HepG2 (cell line): ENCODE measurements around the gene TMEM38B. TPM values are rescaled to one million over a fixed set of nuclear protein-coding genes. Genes with fewer than 3 reads are reported as not detected.

Experiments
- ARID2 ChIP-seq: sonication (generic); formaldehyde crosslinking; IDR thresholded peaks from 2 replicates; pipeline ENCODE4 v1.8.1; 2022; ENCODE audit warnings: mild to moderate bottlenecking, missing genetic modification reagents, borderline replicate concordance
- ARNT2 ChIP-seq: sonication (generic); formaldehyde crosslinking; IDR thresholded peaks from 2 replicates; pipeline ENCODE4 v1.8.0; 2022; ENCODE audit warnings: mild to moderate bottlenecking, low read depth, missing genetic modification reagents, moderate library complexity
- CAMTA2 ChIP-seq: sonication (generic); formaldehyde crosslinking; IDR thresholded peaks from 2 replicates; pipeline ENCODE4 v1.4.0; 2020; ENCODE audit warnings: mild to moderate bottlenecking, missing genetic modification reagents, borderline replicate concordance
- GABPB1 ChIP-seq: IDR thresholded peaks from 2 replicates; pipeline ENCODE4 v1.6.1; 2016; ENCODE audit warnings: mild to moderate bottlenecking, missing genetic modification reagents, moderate library complexity, missing compliant biosample characterization
- NFKB2 ChIP-seq: sonication (generic); formaldehyde crosslinking; IDR thresholded peaks from 2 replicates; pipeline ENCODE4 v1.4.0; 2020; ENCODE audit warnings: missing genetic modification reagents, borderline replicate concordance
- REL ChIP-seq: sonication (generic); formaldehyde crosslinking; conservative IDR thresholded peaks from 2 replicates; pipeline ENCODE4 v1.8.0; 2022; ENCODE audit warnings: mild to moderate bottlenecking, missing genetic modification reagents, moderate library complexity
- RNF2 ChIP-seq: fragments of 450-650 bp; conservative IDR thresholded peaks from 2 replicates; pipeline ENCODE4 v1.6.1; 2016; ENCODE audit warnings: low read depth
- SAP130 ChIP-seq: IDR thresholded peaks from 2 replicates; pipeline ENCODE4 v1.6.1; 2016; ENCODE audit warnings: low read depth
- TSC22D2 ChIP-seq: sonication (generic); formaldehyde crosslinking; IDR thresholded peaks from 2 replicates; pipeline ENCODE4 v1.5.1; 2020; ENCODE audit warnings: missing genetic modification reagents, mild to moderate bottlenecking, borderline replicate concordance
- UBTF ChIP-seq: sonication (generic); formaldehyde crosslinking; IDR thresholded peaks from 2 replicates; pipeline ENCODE4 v1.4.0; 2020; ENCODE audit warnings: mild to moderate bottlenecking, missing genetic modification reagents
- ZBTB20 ChIP-seq: sonication (generic); formaldehyde crosslinking; IDR thresholded peaks from 2 replicates; pipeline ENCODE4 v1.8.1; 2023; ENCODE audit warnings: missing genetic modification reagents, low read depth, mild to moderate bottlenecking, borderline replicate concordance
- ZGPAT ChIP-seq: IDR thresholded peaks from 2 replicates; pipeline ENCODE4 v1.6.1; 2016; ENCODE audit warnings: mild to moderate bottlenecking
- ZNF83 ChIP-seq: sonication (generic); formaldehyde crosslinking; IDR thresholded peaks from 2 replicates; pipeline ENCODE4 v1.4.0; 2020; ENCODE audit warnings: missing genetic modification reagents, mild to moderate bottlenecking, borderline replicate concordance
- ZSCAN21 ChIP-seq: sonication (generic); formaldehyde crosslinking; IDR thresholded peaks from 2 replicates; pipeline ENCODE4 v1.8.0; 2022; ENCODE audit warnings: mild to moderate bottlenecking, missing genetic modification reagents, moderate library complexity, borderline replicate concordance
- polyA plus RNA-seq, 8 experiments: library from polyadenylated mRNA; depleted of rRNA in 3 of 8; stranded (reverse) in 7 of 8; unstranded in 1 of 8; fragments of >200 nt; fragmentation: Illumina TruSeq in 4 of 8; extraction: Trizol in 4 of 8; gene quantifications; 2 replicates each; pipeline versions ENCODE4 v1.2.1 to v1.2.3, GENCODE V29; 2011 to 2016; ENCODE audit warnings: low read depth in 4 of 8, missing spikeins in 1 of 8, mixed read lengths in 1 of 8; ENCODE audit not compliant: insufficient read depth in 1 of 8
- total RNA-seq, 5 experiments: library from RNA; depleted of rRNA; stranded (reverse); fragments of >200 nt; fragmentation: Illumina TruSeq; extraction: Trizol; gene quantifications; 2 replicates each; pipeline ENCODE4 v1.2.3, GENCODE V29; 2016; ENCODE audit warnings: low read depth in 1 of 5
- TF ChIP-seq, protein P1 (sequence below): IDR thresholded peaks from 2 replicates; pipeline ENCODE4 v1.4.0; 2020; ENCODE audit warnings: mild to moderate bottlenecking, missing genetic modification reagents
- TF ChIP-seq, protein P2 (sequence below): sonication (generic); formaldehyde crosslinking; IDR thresholded peaks from 2 replicates; pipeline ENCODE4 v1.5.0; 2020; ENCODE audit warnings: missing genetic modification reagents, mild to moderate bottlenecking, borderline replicate concordance
- TF ChIP-seq, protein P3 (sequence below): sonication (generic); formaldehyde crosslinking; IDR thresholded peaks from 2 replicates; pipeline ENCODE4 v1.8.1; 2023; ENCODE audit warnings: mild to moderate bottlenecking, missing genetic modification reagents

TMEM38B gene
- total and polyA plus RNA-seq, 2 of the 13 experiments (the other 11 are each of a cell fraction or from before 2014, with no cell fraction given), result 13.4 to 32.4 TPM

DNA sequence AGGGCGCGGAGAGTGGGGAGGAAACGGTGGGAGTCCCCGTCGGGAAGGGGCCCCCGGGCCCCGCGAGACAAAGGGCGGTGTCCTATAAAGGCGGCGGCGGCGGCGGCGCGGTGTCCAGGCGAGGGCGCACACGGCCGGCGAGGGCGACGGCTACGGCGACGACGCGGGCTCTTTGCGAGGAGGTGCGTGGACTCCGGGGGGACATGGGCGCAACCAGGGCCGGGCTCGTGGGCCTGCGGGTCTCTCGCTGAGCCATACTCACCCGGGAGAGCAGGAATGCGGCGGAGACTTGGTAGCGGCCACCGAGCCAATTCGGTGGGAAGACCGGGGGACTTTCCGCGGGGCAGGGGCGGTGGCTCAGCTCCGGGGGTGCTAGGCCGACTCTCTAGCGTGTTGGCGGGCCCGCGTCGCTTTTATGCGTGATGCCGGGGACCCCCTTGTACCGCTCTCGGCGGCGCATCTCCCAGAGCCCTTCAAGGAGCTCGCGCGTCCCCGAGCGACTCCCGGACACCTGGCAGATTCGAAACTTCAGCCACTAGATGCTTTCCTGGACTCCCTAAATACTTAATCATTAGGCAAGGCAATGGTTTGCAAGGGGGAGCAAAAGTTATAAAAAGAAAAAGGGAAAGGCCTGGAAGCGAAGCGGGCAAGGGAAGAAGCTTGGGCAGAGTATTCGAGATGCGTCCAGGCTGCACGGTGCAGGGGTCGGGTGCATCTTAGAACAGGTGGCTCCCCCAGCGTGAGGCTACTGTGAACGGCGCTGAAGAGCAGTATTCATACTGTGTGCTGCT, 38.0 kb upstream of the TMEM38B start (continued):
- TF ChIP-seq ZNF83 (CRISPR knock-in tag) (peak; percentile 51; the same call in 1 of the 2 replicates), NFKB2 (peak; percentile 22; the same call in 1 of the 2 replicates), REL (CRISPR knock-in tag) (no peak), ZSCAN21 (CRISPR knock-in tag) (peak; percentile 32; the same call in 1 of the 2 replicates), UBTF (peak; percentile 52; the same call in 1 of the 2 replicates), SAP130 (CRISPR knock-in tag) (0 out of 2 replicates have a peak, but pooled peaks have one; percentile 21), ZBTB20 (CRISPR knock-in tag) (no peak), ARNT2 (peak; percentile 67; the same call in 1 of the 2 replicates), GABPB1 (CRISPR knock-in tag) (peak; percentile 66; the same call in 1 of the 2 replicates), CAMTA2 (CRISPR knock-in tag) (no peak), TSC22D2 (0 out of 2 replicates have a peak, but pooled peaks have one; percentile 36), ARID2 (CRISPR knock-in tag) (0 out of 2 replicates have a peak, but pooled peaks have one; percentile 58), RNF2 (peak; percentile 49; the same call in 1 of the 2 replicates), ZGPAT (CRISPR knock-in tag) (peak; percentile 59; the same call in 1 of the 2 replicates)
- TF ChIP-seq, protein P1, sequence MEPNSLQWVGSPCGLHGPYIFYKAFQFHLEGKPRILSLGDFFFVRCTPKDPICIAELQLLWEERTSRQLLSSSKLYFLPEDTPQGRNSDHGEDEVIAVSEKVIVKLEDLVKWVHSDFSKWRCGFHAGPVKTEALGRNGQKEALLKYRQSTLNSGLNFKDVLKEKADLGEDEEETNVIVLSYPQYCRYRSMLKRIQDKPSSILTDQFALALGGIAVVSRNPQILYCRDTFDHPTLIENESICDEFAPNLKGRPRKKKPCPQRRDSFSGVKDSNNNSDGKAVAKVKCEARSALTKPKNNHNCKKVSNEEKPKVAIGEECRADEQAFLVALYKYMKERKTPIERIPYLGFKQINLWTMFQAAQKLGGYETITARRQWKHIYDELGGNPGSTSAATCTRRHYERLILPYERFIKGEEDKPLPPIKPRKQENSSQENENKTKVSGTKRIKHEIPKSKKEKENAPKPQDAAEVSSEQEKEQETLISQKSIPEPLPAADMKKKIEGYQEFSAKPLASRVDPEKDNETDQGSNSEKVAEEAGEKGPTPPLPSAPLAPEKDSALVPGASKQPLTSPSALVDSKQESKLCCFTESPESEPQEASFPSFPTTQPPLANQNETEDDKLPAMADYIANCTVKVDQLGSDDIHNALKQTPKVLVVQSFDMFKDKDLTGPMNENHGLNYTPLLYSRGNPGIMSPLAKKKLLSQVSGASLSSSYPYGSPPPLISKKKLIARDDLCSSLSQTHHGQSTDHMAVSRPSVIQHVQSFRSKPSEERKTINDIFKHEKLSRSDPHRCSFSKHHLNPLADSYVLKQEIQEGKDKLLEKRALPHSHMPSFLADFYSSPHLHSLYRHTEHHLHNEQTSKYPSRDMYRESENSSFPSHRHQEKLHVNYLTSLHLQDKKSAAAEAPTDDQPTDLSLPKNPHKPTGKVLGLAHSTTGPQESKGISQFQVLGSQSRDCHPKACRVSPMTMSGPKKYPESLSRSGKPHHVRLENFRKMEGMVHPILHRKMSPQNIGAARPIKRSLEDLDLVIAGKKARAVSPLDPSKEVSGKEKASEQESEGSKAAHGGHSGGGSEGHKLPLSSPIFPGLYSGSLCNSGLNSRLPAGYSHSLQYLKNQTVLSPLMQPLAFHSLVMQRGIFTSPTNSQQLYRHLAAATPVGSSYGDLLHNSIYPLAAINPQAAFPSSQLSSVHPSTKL, result peak; percentile 45; the same call in 1 of the 2 replicates
- TF ChIP-seq, protein P2, sequence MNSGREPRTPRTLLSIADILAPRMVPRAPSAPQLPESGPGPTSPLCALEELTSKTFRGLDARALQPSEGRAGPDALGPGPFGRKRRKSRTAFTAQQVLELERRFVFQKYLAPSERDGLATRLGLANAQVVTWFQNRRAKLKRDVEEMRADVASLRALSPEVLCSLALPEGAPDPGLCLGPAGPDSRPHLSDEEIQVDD, result 0 out of 2 replicates have a peak, but pooled peaks have one; percentile 50
- TF ChIP-seq, protein P3, sequence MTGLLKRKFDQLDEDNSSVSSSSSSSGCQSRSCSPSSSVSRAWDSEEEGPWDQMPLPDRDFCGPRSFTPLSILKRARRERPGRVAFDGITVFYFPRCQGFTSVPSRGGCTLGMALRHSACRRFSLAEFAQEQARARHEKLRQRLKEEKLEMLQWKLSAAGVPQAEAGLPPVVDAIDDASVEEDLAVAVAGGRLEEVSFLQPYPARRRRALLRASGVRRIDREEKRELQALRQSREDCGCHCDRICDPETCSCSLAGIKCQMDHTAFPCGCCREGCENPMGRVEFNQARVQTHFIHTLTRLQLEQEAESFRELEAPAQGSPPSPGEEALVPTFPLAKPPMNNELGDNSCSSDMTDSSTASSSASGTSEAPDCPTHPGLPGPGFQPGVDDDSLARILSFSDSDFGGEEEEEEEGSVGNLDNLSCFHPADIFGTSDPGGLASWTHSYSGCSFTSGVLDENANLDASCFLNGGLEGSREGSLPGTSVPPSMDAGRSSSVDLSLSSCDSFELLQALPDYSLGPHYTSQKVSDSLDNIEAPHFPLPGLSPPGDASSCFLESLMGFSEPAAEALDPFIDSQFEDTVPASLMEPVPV (CRISPR knock-in tag), result peak; percentile 65; the same call in 1 of the 2 replicates
